K562 (cell line): Measurements from ENCODE around the gene PSMA6. TPM values are rescaled to one million over a fixed set of nuclear protein-coding genes. Genes with fewer than 3 reads are reported as not detected.

Experiments used
- ATF7 ChIP-seq: fragments of 450-650 bp; IDR thresholded peaks from 2 replicates; pipeline ENCODE4 v1.7.1; 2014; ENCODE audit warnings: mild to moderate bottlenecking, moderate library complexity
- BACH1 ChIP-seq: fragments of 200-800 bp; sonication (Bioruptor generic); IDR thresholded peaks from 2 replicates; pipeline ENCODE4 v1.6.1; 2016; ENCODE audit warnings: missing genetic modification characterization, missing compliant biosample characterization
- BMI1 ChIP-seq: fragments of 150-350 bp; IDR thresholded peaks from 2 replicates; pipeline ENCODE4 v1.6.1; 2014; ENCODE audit warnings: low read length
- HOXB6 ChIP-seq: fragments of 250-450 bp; sonication (Bioruptor Pico); IDR thresholded peaks from 2 replicates; pipeline ENCODE4 v1.5.1; 2022; ENCODE audit warnings: mild to moderate bottlenecking, borderline replicate concordance
- LARP7 ChIP-seq: fragments of 450-650 bp; IDR thresholded peaks from 2 replicates; pipeline ENCODE4 v1.6.1; 2016
- PATZ1 ChIP-seq: fragments of 250-450 bp; sonication (Bioruptor Pico); IDR thresholded peaks from 2 replicates; pipeline ENCODE4 v1.5.0; 2020; ENCODE audit warnings: mild to moderate bottlenecking, borderline replicate concordance
- SETDB1 ChIP-seq: IDR thresholded peaks from one replicate; pipeline ENCODE4 v1.6.1; 2012; ENCODE audit warnings: low read length, control low read depth, inconsistent platforms
- SIN3A ChIP-seq, 2 experiments: fragments of 150-350 bp in 1 of 2; IDR thresholded peaks; 2 replicates each; pipeline ENCODE4 v1.6.1; 2011 to 2016; ENCODE audit warnings: borderline replicate concordance in 2 of 2, low read depth in 2 of 2, low read length in 2 of 2, mild to moderate bottlenecking in 2 of 2, moderate library complexity in 2 of 2; ENCODE audit not compliant: control insufficient read depth in 1 of 2
- SIRT6 ChIP-seq: IDR thresholded peaks from one replicate; pipeline ENCODE4 v1.6.1; 2012; ENCODE audit warnings: low read depth, mild to moderate bottlenecking, control low read depth, inconsistent platforms, low read length, moderate library complexity
- TOE1 ChIP-seq, 2 experiments: fragments of 450-650 bp in 1 of 2; sonication (generic) in 1 of 2; formaldehyde crosslinking in 1 of 2; IDR thresholded peaks; 2 replicates each; pipeline versions ENCODE4 v1.7.1 to v1.8.0; 2016 to 2022; ENCODE audit warnings: borderline replicate concordance in 2 of 2, mild to moderate bottlenecking in 2 of 2, antibody characterized with exemption in 1 of 2, inconsistent platforms in 1 of 2, low read depth in 1 of 2, missing genetic modification reagents in 1 of 2, moderate library complexity in 1 of 2
- TRIM28 ChIP-seq: fragments of 450-650 bp; IDR thresholded peaks from 2 replicates; pipeline ENCODE4 v1.6.1; 2017
- ZNF384 ChIP-seq: IDR thresholded peaks from 2 replicates; pipeline ENCODE4 v1.6.1; 2012; ENCODE audit warnings: low read depth, low read length, improper control_type of control experiment
- ZNF395 ChIP-seq: fragments of 200-800 bp; sonication (Bioruptor generic); IDR thresholded peaks from 2 replicates; pipeline ENCODE4 v1.6.1; 2017; ENCODE audit warnings: missing genetic modification characterization, missing compliant biosample characterization
- ZNF75A ChIP-seq: fragments of 450-650 bp; formaldehyde crosslinking; IDR thresholded peaks from 2 replicates; pipeline ENCODE4 v1.4.0; 2020; ENCODE audit warnings: mild to moderate bottlenecking
- polyA plus RNA-seq, 8 experiments: library from polyadenylated mRNA; depleted of rRNA in 4 of 8; stranded (reverse) in 5 of 8; unstranded in 3 of 8; fragments of >200 nt; fragmentation: Nextera tagmentation in 2 of 8; fragmentation: Illumina TruSeq in 1 of 8; extraction: Ambion mirVana in 2 of 8; extraction: Trizol in 1 of 8; gene quantifications; 2 replicates each; pipeline versions ENCODE4 v1.2.1 to v1.2.3, GENCODE V29; 2011 to 2014; ENCODE audit warnings: inconsistent platforms in 1 of 8, missing spikeins in 1 of 8
- total RNA-seq, 7 experiments: library from RNA; depleted of rRNA in 6 of 7; stranded (reverse); fragments of >200 nt in 6 of 7; fragmentation: Illumina TruSeq in 2 of 7; extraction: Trizol in 2 of 7; gene quantifications; 2 replicates each; pipeline versions ENCODE4 v1.2.1 to v1.2.3, GENCODE V29; 2011 to 2021; ENCODE audit warnings: low replicate concordance in 1 of 7
- TF ChIP-seq, protein P1 (sequence below): sonication (generic); formaldehyde crosslinking; IDR thresholded peaks from 2 replicates; pipeline ENCODE4 v1.8.1; 2023; ENCODE audit warnings: mild to moderate bottlenecking, missing genetic modification reagents
- TF ChIP-seq, protein P2 (sequence below), 2 experiments: fragments of 450-650 bp; IDR thresholded peaks; 2 replicates each; pipeline ENCODE4 v1.6.1; 2016
- TF ChIP-seq, protein P3 (sequence below): sonication (generic); formaldehyde crosslinking; IDR thresholded peaks from 2 replicates; pipeline ENCODE4 v1.8.0; 2022; ENCODE audit warnings: missing genetic modification reagents, mild to moderate bottlenecking, borderline replicate concordance
- TF ChIP-seq, protein P4 (sequence below): fragments of 450-650 bp; formaldehyde crosslinking; IDR thresholded peaks from 2 replicates; pipeline ENCODE4 v1.4.0; 2020; ENCODE audit warnings: mild to moderate bottlenecking

The PSMA6 gene
- total and polyA plus RNA-seq, 9 of the 15 experiments (the other 6 are each of a cell fraction or from before 2014, with no cell fraction given), result 210 to 952 (median 288) TPM

GRCh38 chr14:35336494-35337268 lies 44.5 kb downstream of the PSMA6 start (continued):
- TF ChIP-seq ZNF395 (CRISPR knock-in tag), result 0 out of 2 replicates have a peak, but pooled peaks have one; percentile 6
- TF ChIP-seq PATZ1 (CRISPR knock-in tag), result no peak
- peak; percentile 62; the same call in 1 of the 2 replicates for TF ChIP-seq ATF7
- TF ChIP-seq HOXB6 (CRISPR knock-in tag), result no peak
- no peak for TF ChIP-seq TOE1 (IDR thresholded peaks at IDR 0.05; ENCODE audit: borderline replicate concordance)
- TF ChIP-seq TOE1 (CRISPR knock-in tag; IDR thresholded peaks at IDR 0.05; ENCODE audit: borderline replicate concordance, low read depth), result no peak
- no peak for TF ChIP-seq LARP7
- TF ChIP-seq, protein P1, sequence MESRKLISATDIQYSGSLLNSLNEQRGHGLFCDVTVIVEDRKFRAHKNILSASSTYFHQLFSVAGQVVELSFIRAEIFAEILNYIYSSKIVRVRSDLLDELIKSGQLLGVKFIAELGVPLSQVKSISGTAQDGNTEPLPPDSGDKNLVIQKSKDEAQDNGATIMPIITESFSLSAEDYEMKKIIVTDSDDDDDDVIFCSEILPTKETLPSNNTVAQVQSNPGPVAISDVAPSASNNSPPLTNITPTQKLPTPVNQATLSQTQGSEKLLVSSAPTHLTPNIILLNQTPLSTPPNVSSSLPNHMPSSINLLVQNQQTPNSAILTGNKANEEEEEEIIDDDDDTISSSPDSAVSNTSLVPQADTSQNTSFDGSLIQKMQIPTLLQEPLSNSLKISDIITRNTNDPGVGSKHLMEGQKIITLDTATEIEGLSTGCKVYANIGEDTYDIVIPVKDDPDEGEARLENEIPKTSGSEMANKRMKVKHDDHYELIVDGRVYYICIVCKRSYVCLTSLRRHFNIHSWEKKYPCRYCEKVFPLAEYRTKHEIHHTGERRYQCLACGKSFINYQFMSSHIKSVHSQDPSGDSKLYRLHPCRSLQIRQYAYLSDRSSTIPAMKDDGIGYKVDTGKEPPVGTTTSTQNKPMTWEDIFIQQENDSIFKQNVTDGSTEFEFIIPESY (CRISPR knock-in tag), result no peak
- no peak for TF ChIP-seq SETDB1
- TF ChIP-seq BACH1, result no peak
- TF ChIP-seq, protein P2, sequence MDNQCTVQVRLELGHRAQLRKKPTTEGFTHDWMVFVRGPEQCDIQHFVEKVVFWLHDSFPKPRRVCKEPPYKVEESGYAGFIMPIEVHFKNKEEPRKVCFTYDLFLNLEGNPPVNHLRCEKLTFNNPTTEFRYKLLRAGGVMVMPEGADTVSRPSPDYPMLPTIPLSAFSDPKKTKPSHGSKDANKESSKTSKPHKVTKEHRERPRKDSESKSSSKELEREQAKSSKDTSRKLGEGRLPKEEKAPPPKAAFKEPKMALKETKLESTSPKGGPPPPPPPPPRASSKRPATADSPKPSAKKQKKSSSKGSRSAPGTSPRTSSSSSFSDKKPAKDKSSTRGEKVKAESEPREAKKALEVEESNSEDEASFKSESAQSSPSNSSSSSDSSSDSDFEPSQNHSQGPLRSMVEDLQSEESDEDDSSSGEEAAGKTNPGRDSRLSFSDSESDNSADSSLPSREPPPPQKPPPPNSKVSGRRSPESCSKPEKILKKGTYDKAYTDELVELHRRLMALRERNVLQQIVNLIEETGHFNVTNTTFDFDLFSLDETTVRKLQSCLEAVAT (IDR thresholded peaks at IDR 0.05), result no peak
- TF ChIP-seq ZNF75A (CRISPR knock-in tag), result no peak
- no peak for TF ChIP-seq SIN3A (IDR thresholded peaks at IDR 0.05; ENCODE audit: borderline replicate concordance in 2 of 2, control insufficient read depth in 1 of 2, low read depth in 2 of 2, low read length in 2 of 2)
- TF ChIP-seq ZNF384, result no peak
- no peak for TF ChIP-seq TRIM28
- TF ChIP-seq BMI1, result no peak
- TF ChIP-seq, protein P3, sequence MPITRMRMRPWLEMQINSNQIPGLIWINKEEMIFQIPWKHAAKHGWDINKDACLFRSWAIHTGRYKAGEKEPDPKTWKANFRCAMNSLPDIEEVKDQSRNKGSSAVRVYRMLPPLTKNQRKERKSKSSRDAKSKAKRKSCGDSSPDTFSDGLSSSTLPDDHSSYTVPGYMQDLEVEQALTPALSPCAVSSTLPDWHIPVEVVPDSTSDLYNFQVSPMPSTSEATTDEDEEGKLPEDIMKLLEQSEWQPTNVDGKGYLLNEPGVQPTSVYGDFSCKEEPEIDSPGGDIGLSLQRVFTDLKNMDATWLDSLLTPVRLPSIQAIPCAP, result no peak
- TF ChIP-seq, protein P4, sequence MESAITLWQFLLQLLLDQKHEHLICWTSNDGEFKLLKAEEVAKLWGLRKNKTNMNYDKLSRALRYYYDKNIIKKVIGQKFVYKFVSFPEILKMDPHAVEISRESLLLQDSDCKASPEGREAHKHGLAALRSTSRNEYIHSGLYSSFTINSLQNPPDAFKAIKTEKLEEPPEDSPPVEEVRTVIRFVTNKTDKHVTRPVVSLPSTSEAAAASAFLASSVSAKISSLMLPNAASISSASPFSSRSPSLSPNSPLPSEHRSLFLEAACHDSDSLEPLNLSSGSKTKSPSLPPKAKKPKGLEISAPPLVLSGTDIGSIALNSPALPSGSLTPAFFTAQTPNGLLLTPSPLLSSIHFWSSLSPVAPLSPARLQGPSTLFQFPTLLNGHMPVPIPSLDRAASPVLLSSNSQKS (CRISPR knock-in tag), result no peak
- TF ChIP-seq SIRT6, result no peak
